Measurements from ENCODE around the gene NANOS1.

DNA sequence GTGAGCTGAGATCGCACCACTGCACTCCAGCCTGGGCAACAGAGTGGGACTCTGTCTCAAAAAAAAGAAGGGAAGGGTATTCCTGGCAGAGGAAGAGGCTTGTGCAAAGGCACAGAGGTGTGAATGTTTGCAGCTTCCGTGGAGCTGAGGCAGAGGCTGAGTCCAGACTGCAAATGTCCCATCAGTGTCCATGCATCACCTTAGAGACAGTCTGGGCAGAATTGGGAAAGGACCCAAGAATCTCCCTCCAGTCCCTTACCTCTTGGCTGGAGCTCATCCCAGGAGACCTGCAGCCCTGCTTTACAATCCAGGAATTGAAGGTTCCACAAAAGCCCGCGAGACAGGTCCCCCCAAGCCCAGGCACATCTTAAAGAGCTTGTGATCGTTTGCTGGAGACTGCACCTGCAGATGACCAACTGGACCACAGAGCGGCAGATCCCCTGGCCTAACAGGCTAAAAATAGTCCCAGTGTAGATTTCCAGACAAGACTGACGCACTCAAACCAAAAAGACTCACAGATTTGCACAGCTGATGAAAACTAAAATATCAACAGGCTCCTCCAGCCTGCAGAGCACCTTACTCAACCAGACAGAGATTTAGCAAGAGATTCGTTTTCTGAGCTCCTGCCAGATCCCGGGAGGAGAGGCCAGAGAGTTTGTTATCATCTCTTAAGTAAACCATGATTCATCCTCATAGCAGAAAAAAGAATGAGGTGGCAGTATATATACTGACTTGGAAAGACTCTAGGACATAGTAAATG, 22.9 kb upstream of the NANOS1 start:
- no peak for TF ChIP-seq EZH2 (IDR thresholded peaks at IDR 0.05; ENCODE audit: low read depth, unreplicated experiment)
- TF ChIP-seq, protein P1, sequence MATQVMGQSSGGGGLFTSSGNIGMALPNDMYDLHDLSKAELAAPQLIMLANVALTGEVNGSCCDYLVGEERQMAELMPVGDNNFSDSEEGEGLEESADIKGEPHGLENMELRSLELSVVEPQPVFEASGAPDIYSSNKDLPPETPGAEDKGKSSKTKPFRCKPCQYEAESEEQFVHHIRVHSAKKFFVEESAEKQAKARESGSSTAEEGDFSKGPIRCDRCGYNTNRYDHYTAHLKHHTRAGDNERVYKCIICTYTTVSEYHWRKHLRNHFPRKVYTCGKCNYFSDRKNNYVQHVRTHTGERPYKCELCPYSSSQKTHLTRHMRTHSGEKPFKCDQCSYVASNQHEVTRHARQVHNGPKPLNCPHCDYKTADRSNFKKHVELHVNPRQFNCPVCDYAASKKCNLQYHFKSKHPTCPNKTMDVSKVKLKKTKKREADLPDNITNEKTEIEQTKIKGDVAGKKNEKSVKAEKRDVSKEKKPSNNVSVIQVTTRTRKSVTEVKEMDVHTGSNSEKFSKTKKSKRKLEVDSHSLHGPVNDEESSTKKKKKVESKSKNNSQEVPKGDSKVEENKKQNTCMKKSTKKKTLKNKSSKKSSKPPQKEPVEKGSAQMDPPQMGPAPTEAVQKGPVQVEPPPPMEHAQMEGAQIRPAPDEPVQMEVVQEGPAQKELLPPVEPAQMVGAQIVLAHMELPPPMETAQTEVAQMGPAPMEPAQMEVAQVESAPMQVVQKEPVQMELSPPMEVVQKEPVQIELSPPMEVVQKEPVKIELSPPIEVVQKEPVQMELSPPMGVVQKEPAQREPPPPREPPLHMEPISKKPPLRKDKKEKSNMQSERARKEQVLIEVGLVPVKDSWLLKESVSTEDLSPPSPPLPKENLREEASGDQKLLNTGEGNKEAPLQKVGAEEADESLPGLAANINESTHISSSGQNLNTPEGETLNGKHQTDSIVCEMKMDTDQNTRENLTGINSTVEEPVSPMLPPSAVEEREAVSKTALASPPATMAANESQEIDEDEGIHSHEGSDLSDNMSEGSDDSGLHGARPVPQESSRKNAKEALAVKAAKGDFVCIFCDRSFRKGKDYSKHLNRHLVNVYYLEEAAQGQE (IDR thresholded peaks at IDR 0.05; ENCODE audit: unreplicated experiment) = no peak
- TF ChIP-seq, protein P2, sequence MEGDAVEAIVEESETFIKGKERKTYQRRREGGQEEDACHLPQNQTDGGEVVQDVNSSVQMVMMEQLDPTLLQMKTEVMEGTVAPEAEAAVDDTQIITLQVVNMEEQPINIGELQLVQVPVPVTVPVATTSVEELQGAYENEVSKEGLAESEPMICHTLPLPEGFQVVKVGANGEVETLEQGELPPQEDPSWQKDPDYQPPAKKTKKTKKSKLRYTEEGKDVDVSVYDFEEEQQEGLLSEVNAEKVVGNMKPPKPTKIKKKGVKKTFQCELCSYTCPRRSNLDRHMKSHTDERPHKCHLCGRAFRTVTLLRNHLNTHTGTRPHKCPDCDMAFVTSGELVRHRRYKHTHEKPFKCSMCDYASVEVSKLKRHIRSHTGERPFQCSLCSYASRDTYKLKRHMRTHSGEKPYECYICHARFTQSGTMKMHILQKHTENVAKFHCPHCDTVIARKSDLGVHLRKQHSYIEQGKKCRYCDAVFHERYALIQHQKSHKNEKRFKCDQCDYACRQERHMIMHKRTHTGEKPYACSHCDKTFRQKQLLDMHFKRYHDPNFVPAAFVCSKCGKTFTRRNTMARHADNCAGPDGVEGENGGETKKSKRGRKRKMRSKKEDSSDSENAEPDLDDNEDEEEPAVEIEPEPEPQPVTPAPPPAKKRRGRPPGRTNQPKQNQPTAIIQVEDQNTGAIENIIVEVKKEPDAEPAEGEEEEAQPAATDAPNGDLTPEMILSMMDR (conservative IDR thresholded peaks at IDR 0.05; ENCODE audit: low read depth in 2 of 2) = no peak
- no peak for TF ChIP-seq POLR2AphosphoS5 (IDR thresholded peaks at IDR 0.05; ENCODE audit: low read depth)
- no peak for TF ChIP-seq ZNF331 (CRISPR knock-in tag; IDR thresholded peaks at IDR 0.05; ENCODE audit: low read depth)
- no peak for TF ChIP-seq ZNF114 (CRISPR knock-in tag; IDR thresholded peaks at IDR 0.05)
- TF ChIP-seq JUNB (IDR thresholded peaks at IDR 0.05; ENCODE audit: unreplicated experiment) = no peak
- TF ChIP-seq EZH2phosphoT487 (IDR thresholded peaks at IDR 0.05; ENCODE audit: unreplicated experiment) = no peak
- no peak for TF ChIP-seq STAT1 (IDR thresholded peaks at IDR 0.05; ENCODE audit: unreplicated experiment)
- TF ChIP-seq ETS1 (IDR thresholded peaks at IDR 0.05) = no peak
- TF ChIP-seq CREB1 (CRISPR knock-in tag; IDR thresholded peaks at IDR 0.05; ENCODE audit: low read depth) = no peak
- no peak for TF ChIP-seq ZNF462 (CRISPR knock-in tag; IDR thresholded peaks at IDR 0.05)
- TF ChIP-seq NANOG (IDR thresholded peaks at IDR 0.05; ENCODE audit: borderline replicate concordance) = no peak

Data from GM23338 (cell line).